NT2/D1 (cell line): ENCODE measurements around the gene RPL7A.

Experiments
- SUZ12 ChIP-seq: IDR thresholded peaks from 2 replicates; pipeline ENCODE4 v1.6.1; 2011; ENCODE audit not compliant: insufficient read length, insufficient read depth; ENCODE audit errors: extremely low read depth
- YY1 ChIP-seq: IDR thresholded peaks from 2 replicates; pipeline ENCODE4 v1.6.1; 2011; ENCODE audit not compliant: insufficient read length, insufficient read depth
- ZNF274 ChIP-seq: IDR thresholded peaks from 2 replicates; pipeline ENCODE4 v1.6.1; 2011; ENCODE audit warnings: mild to moderate bottlenecking, low read depth, low read length

- TF ChIP-seq ZNF274 (no peak), YY1 (no peak), SUZ12 (no peak)
Measured at GRCh38 chr9:133378408-133378962, 30.5 kb downstream of the RPL7A start.
